ENCODE results near the gene INPP5E.
"Not testable (repeated sequence)": the region's sequence is repeated elsewhere in the genome, so short reads cannot be mapped to it uniquely, and the experiment has no call there.

Gene INPP5E

DNA sequence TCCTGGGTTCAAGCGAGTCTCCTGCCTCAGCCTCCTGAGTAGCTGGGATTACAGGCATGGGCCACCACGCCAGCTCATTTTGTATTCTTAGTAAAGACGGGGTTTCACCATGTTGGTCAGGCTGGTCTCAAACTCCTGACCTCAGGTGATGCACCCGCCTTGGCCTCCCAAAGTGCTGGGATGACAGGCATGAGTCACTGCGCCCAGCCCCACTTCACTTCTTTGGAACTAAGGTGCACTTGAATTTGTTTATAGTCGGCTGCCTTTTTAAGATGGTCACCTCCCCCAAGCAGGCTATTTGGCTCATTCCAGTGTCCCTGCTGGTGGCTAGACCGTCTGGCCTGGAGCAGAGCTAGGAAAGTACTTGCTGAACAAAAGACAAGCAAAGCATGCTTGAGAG is 14.3 kb downstream of the INPP5E start:
- not testable (repeated sequence) for H3K23ac ChIP-seq (ENCODE audit: low read depth, low read length, poor library complexity); H4K8ac ChIP-seq (ENCODE audit: low read depth, low read length); H3K4me2 ChIP-seq (ENCODE audit: insufficient read depth, low read length, poor library complexity, severe bottlenecking); H2AK5ac ChIP-seq (ENCODE audit: low read depth, low read length); H2AFZ ChIP-seq (ENCODE audit: low read length); H2BK5ac ChIP-seq (ENCODE audit: low read length); H3K9me3 ChIP-seq (replicated peaks in 1 of 2; ENCODE audit: control insufficient read depth in 2 of 2, insufficient read depth in 1 of 2, low read depth in 1 of 2, low read length in 2 of 2); H3K4me3 ChIP-seq (ENCODE audit: low read length in 2 of 2); H3K18ac ChIP-seq (ENCODE audit: low read length); H3K27ac ChIP-seq (replicated peaks; ENCODE audit: low read length); H2BK12ac ChIP-seq (ENCODE audit: low read length); DNase-seq (ENCODE audit: low spot score); H3K4ac ChIP-seq (ENCODE audit: low read length); H3K9ac ChIP-seq (ENCODE audit: low read depth, low read length, poor library complexity); H2BK15ac ChIP-seq (ENCODE audit: low read length); H3K27me3 ChIP-seq (ENCODE audit: control insufficient read depth in 3 of 3, insufficient read depth in 3 of 3, low read depth in 1 of 3, low read length in 3 of 3); H4K91ac ChIP-seq (ENCODE audit: low read depth, low read length, poor library complexity); H2BK120ac ChIP-seq (ENCODE audit: low read depth, low read length); H3K79me1 ChIP-seq (ENCODE audit: low read depth, low read length); H3K4me1 ChIP-seq (ENCODE audit: control insufficient read depth in 2 of 2, insufficient read depth in 1 of 2, low read depth in 1 of 2, low read length in 2 of 2); H3K14ac ChIP-seq (ENCODE audit: low read length)
- WGBS, 2 donors (ENCODE audit: extremely low coverage in 2 of 2, insufficient read length in 2 of 2, insufficient replicate concordance in 1 of 2), result no CpG with 5 or more reads among the region's 7 CpGs
- peaks cover 42 to 75% of the 10 kb centered on the region in 2 donors for H3K36me3 ChIP-seq (replicated peaks in 1 of 2; ENCODE audit: control insufficient read depth in 2 of 2, insufficient read depth in 2 of 2, low read length in 2 of 2)

DNA sequence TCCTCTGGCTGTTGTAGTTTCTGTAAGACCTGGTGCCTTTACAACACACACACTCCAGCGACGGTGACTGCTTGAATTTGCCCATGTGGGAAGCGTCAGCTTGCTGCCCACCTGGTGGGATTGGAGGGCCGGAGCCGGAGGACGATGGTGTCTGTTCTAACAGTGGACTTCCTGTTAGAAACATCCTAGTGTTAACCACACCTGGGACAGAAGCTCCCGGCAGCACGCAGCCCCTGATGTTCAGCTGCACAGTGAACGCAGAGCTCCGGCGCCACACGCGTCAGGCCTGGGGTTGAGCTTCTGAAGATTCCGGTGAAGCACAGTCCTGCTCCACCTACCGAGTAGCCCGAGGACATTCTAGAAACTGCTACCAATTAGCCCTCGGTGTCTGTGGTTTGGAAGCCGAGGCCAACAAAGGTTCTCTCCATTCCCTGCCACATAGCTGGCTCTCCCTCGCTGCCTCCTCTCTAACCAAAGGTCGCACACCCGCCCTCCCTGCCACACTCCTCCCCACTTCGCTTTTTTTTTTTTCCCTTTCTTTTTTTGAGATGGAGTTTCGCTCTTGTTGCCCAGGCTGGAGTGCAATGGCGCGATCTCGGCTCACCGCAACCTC is 14.8 kb downstream of the INPP5E start:
- no peak overlapping the region for H3K27ac ChIP-seq (replicated peaks; ENCODE audit: low read length)
- WGBS, 2 donors (ENCODE audit: extremely low coverage in 2 of 2, insufficient read length in 2 of 2, insufficient replicate concordance in 1 of 2), result no CpG with 5 or more reads among the region's 27 CpGs
- H3K79me1 ChIP-seq (ENCODE audit: low read depth, low read length), result no peaks in the 10 kb centered on the region
- no peak overlapping the region for H2BK120ac ChIP-seq (ENCODE audit: low read depth, low read length)
- no peak overlapping the region for H3K9ac ChIP-seq (ENCODE audit: low read depth, low read length, poor library complexity)
- H3K27me3 ChIP-seq (ENCODE audit: control insufficient read depth in 3 of 3, insufficient read depth in 3 of 3, low read depth in 1 of 3, low read length in 3 of 3), result no peaks in the 10 kb centered on the region
- no peak overlapping the region for H2AFZ ChIP-seq (ENCODE audit: low read length)
- H2BK12ac ChIP-seq (ENCODE audit: low read length), result no peak overlapping the region
- no peak overlapping the region for H3K4me2 ChIP-seq (ENCODE audit: insufficient read depth, low read length, poor library complexity, severe bottlenecking)
- no peak overlapping the region for H3K14ac ChIP-seq (ENCODE audit: low read length)
- no peaks in the 10 kb centered on the region for H3K4me1 ChIP-seq (ENCODE audit: control insufficient read depth in 2 of 2, insufficient read depth in 1 of 2, low read depth in 1 of 2, low read length in 2 of 2)
- no peak overlapping the region for H4K8ac ChIP-seq (ENCODE audit: low read depth, low read length)
- H3K4ac ChIP-seq (ENCODE audit: low read length), result no peak overlapping the region
- H2BK15ac ChIP-seq (ENCODE audit: low read length), result no peak overlapping the region
- H3K4me3 ChIP-seq (ENCODE audit: low read length in 2 of 2), result no peak overlapping the region
- peak overlapping the region; percentile 43 for H3K23ac ChIP-seq (ENCODE audit: low read depth, low read length, poor library complexity)
- H2BK5ac ChIP-seq (ENCODE audit: low read length), result no peak overlapping the region
- no peak for DNase-seq (ENCODE audit: low spot score)
- H3K18ac ChIP-seq (ENCODE audit: low read length), result no peak overlapping the region
- no peak overlapping the region for H4K91ac ChIP-seq (ENCODE audit: low read depth, low read length, poor library complexity)
- H3K36me3 ChIP-seq (replicated peaks in 1 of 2; ENCODE audit: control insufficient read depth in 2 of 2, insufficient read depth in 2 of 2, low read length in 2 of 2), result peaks cover 40 to 73% of the 10 kb centered on the region in 2 donors
- no peak overlapping the region for H2AK5ac ChIP-seq (ENCODE audit: low read depth, low read length)
- no peaks in the 10 kb centered on the region for H3K9me3 ChIP-seq (replicated peaks in 1 of 2; ENCODE audit: control insufficient read depth in 2 of 2, insufficient read depth in 1 of 2, low read depth in 1 of 2, low read length in 2 of 2)

DNA sequence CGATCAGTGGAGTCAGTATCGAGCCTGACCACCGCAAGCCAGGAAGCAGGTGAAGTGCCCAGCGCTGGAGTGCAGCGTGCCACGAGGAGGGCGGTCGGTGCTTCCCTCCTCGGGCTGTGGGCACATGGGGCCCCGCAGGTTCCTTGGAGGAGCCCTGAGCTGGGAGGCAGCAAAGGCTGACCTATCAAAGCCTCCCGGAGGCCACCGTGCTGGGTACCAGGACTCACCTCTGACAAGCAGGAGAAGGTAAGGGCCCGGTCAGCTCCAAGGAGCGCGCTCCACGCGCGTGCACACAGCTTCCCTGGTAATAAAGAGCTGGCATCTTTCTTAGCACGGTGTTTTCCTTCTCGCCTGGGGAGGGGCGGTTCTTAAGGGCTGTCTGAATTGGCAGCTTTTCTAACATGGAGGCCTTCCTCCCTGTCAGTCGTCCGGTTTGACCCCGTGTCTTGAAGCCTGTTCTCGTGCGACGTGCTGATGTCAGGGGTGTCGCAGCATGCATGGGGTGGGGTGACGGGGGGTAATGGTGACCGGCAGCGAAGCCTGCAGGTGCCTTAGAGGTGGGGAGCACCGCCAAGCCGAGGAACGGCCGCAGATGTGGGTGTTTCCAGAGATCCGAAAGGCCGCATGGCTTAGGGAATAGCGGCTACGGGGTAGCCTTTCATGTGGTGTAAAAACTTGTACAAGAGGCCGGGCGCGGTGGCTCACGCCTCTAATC is 16.1 kb downstream of the INPP5E start:
- no peak overlapping the region for H2BK12ac ChIP-seq (ENCODE audit: low read length)
- no peak overlapping the region for H3K14ac ChIP-seq (ENCODE audit: low read length)
- no peak overlapping the region for H4K91ac ChIP-seq (ENCODE audit: low read depth, low read length, poor library complexity)
- no peak overlapping the region for H3K9ac ChIP-seq (ENCODE audit: low read depth, low read length, poor library complexity)
- no peaks in the 10 kb centered on the region for H3K4me1 ChIP-seq (ENCODE audit: control insufficient read depth in 2 of 2, insufficient read depth in 1 of 2, low read depth in 1 of 2, low read length in 2 of 2)
- H3K79me1 ChIP-seq (ENCODE audit: low read depth, low read length), result no peaks in the 10 kb centered on the region
- no peak overlapping the region for H2BK15ac ChIP-seq (ENCODE audit: low read length)
- H2AK5ac ChIP-seq (ENCODE audit: low read depth, low read length), result no peak overlapping the region
- H4K8ac ChIP-seq (ENCODE audit: low read depth, low read length), result no peak overlapping the region
- no peak overlapping the region for H3K27ac ChIP-seq (replicated peaks; ENCODE audit: low read length)
- no peak overlapping the region for H3K4me2 ChIP-seq (ENCODE audit: insufficient read depth, low read length, poor library complexity, severe bottlenecking)
- no peak for DNase-seq (ENCODE audit: low spot score)
- H3K18ac ChIP-seq (ENCODE audit: low read length), result no peak overlapping the region
- H3K4me3 ChIP-seq (ENCODE audit: low read length in 2 of 2), result no peak overlapping the region
- H2BK120ac ChIP-seq (ENCODE audit: low read depth, low read length), result no peak overlapping the region
- WGBS, 2 donors (ENCODE audit: extremely low coverage in 2 of 2, insufficient read length in 2 of 2, insufficient replicate concordance in 1 of 2), result no CpG with 5 or more reads among the region's 43 CpGs
- peaks cover 41 to 73% of the 10 kb centered on the region in 2 donors for H3K36me3 ChIP-seq (replicated peaks in 1 of 2; ENCODE audit: control insufficient read depth in 2 of 2, insufficient read depth in 2 of 2, low read length in 2 of 2)
- no peak overlapping the region for H2BK5ac ChIP-seq (ENCODE audit: low read length)
- H3K23ac ChIP-seq (ENCODE audit: low read depth, low read length, poor library complexity), result no peak overlapping the region
- no peaks in the 10 kb centered on the region for H3K27me3 ChIP-seq (ENCODE audit: control insufficient read depth in 3 of 3, insufficient read depth in 3 of 3, low read depth in 1 of 3, low read length in 3 of 3)
- no peak overlapping the region for H2AFZ ChIP-seq (ENCODE audit: low read length)
- no peak overlapping the region for H3K4ac ChIP-seq (ENCODE audit: low read length)
- no peaks in the 10 kb centered on the region for H3K9me3 ChIP-seq (replicated peaks in 1 of 2; ENCODE audit: control insufficient read depth in 2 of 2, insufficient read depth in 1 of 2, low read depth in 1 of 2, low read length in 2 of 2)

DNA sequence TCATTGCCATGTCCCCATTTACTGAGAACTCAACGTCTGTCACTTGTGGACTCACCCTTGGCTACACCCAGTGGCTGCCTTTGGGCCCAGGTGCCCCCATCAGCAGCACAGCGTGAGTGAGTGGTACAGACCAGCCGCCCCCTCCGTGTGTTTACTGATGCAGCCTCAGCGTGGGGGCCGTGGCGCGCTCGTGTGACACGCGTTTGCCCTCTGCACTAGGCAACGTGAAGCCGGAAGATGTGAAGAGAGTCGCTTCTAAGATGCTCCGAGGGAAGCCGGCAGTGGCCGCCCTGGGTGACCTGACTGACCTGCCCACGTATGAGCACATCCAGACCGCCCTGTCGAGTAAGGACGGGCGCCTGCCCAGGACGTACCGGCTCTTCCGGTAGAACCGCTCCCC is 16.8 kb downstream of the INPP5E start:
- no peak overlapping the region for H2BK15ac ChIP-seq (ENCODE audit: low read length)
- no peak overlapping the region for H4K8ac ChIP-seq (ENCODE audit: low read depth, low read length)
- no peak overlapping the region for H3K4me3 ChIP-seq (ENCODE audit: low read length in 2 of 2)
- H2AK5ac ChIP-seq (ENCODE audit: low read depth, low read length), result no peak overlapping the region
- no peak overlapping the region for H2AFZ ChIP-seq (ENCODE audit: low read length)
- no peak overlapping the region for H2BK12ac ChIP-seq (ENCODE audit: low read length)
- peaks cover 48 to 76% of the 10 kb centered on the region in 2 donors for H3K36me3 ChIP-seq (replicated peaks in 1 of 2; ENCODE audit: control insufficient read depth in 2 of 2, insufficient read depth in 2 of 2, low read length in 2 of 2)
- peak overlapping the region; percentile 74 for H3K9ac ChIP-seq (ENCODE audit: low read depth, low read length, poor library complexity)
- no peak overlapping the region for H4K91ac ChIP-seq (ENCODE audit: low read depth, low read length, poor library complexity)
- peaks cover 4% of the 10 kb centered on the region for H3K79me1 ChIP-seq (ENCODE audit: low read depth, low read length)
- no peak overlapping the region for H2BK120ac ChIP-seq (ENCODE audit: low read depth, low read length)
- H3K27me3 ChIP-seq (ENCODE audit: control insufficient read depth in 3 of 3, insufficient read depth in 3 of 3, low read depth in 1 of 3, low read length in 3 of 3), result no peaks in the 10 kb centered on the region
- H3K23ac ChIP-seq (ENCODE audit: low read depth, low read length, poor library complexity), result peak overlapping the region; percentile 57
- H3K27ac ChIP-seq (replicated peaks; ENCODE audit: low read length), result no peak overlapping the region
- H3K4me1 ChIP-seq (ENCODE audit: control insufficient read depth in 2 of 2, insufficient read depth in 1 of 2, low read depth in 1 of 2, low read length in 2 of 2), result no peaks in the 10 kb centered on the region
- no peak overlapping the region for H3K4me2 ChIP-seq (ENCODE audit: insufficient read depth, low read length, poor library complexity, severe bottlenecking)
- no peak overlapping the region for H3K14ac ChIP-seq (ENCODE audit: low read length)
- no peak overlapping the region for H2BK5ac ChIP-seq (ENCODE audit: low read length)
- no peak overlapping the region for H3K4ac ChIP-seq (ENCODE audit: low read length)
- WGBS, 2 donors (ENCODE audit: extremely low coverage in 2 of 2, insufficient read length in 2 of 2, insufficient replicate concordance in 1 of 2), result no CpG with 5 or more reads among the region's 26 CpGs
- no peak for DNase-seq (ENCODE audit: low spot score)
- no peak overlapping the region for H3K18ac ChIP-seq (ENCODE audit: low read length)
- H3K9me3 ChIP-seq (replicated peaks in 1 of 2; ENCODE audit: control insufficient read depth in 2 of 2, insufficient read depth in 1 of 2, low read depth in 1 of 2, low read length in 2 of 2), result no peaks in the 10 kb centered on the region

All from neuronal stem cell (in vitro differentiated cells).